HEK293T (cell line): Measurements from ENCODE around the gene KRT84.
"Not testable (repeated sequence)": the region's sequence is repeated elsewhere in the genome, so short reads cannot be mapped to it uniquely, and the experiment has no call there.

Source experiments
- CTCF ChIA-PET: fragments of 350-600 bp; formaldehyde crosslinking; extraction: SDS; loops from one replicate; lab custom pipeline; 2021; ENCODE audit warnings: antibody characterized with exemption, inconsistent platforms; lab: Yijun Ruan, JAX
- POLR2A ChIA-PET: fragments of 350-600 bp; formaldehyde crosslinking; extraction: SDS; loops from one replicate; lab custom pipeline; 2020; ENCODE audit warnings: antibody characterized with exemption, inconsistent platforms; lab: Yijun Ruan, JAX
- DNase-seq: peaks from one replicate; pipeline ENCODE4 v3.0.0; 2012; ENCODE audit warnings: mixed read lengths; ENCODE audit errors: extremely low spot score
- ARNT ChIP-seq: fragments of 450-650 bp; IDR thresholded peaks from 2 replicates; pipeline ENCODE4 v1.6.1; 2017; ENCODE audit warnings: mild to moderate bottlenecking
- BHLHE40 ChIP-seq: fragments of 450-650 bp; IDR thresholded peaks from 2 replicates; pipeline ENCODE4 v1.6.1; 2016; ENCODE audit warnings: mild to moderate bottlenecking, moderate library complexity, borderline replicate concordance
- CTBP1 ChIP-seq: fragments of 450-650 bp; IDR thresholded peaks from 2 replicates; pipeline ENCODE4 v1.6.1; 2016; ENCODE audit warnings: borderline replicate concordance
- ELF4 ChIP-seq: fragments of 450-650 bp; IDR thresholded peaks from 2 replicates; pipeline ENCODE4 v1.6.1; 2017; ENCODE audit warnings: antibody characterized with exemption
- FOXA1 ChIP-seq: fragments of 450-650 bp; IDR thresholded peaks from 2 replicates; pipeline ENCODE4 v1.6.1; 2016; ENCODE audit warnings: mild to moderate bottlenecking
- FOXK2 ChIP-seq: fragments of 450-650 bp; IDR thresholded peaks from 2 replicates; pipeline ENCODE4 v1.6.1; 2016; ENCODE audit warnings: mild to moderate bottlenecking
- FOXM1 ChIP-seq: fragments of 450-650 bp; IDR thresholded peaks from 2 replicates; pipeline ENCODE4 v1.6.1; 2017; ENCODE audit warnings: mild to moderate bottlenecking, borderline replicate concordance
- HDGF ChIP-seq: fragments of 450-650 bp; IDR thresholded peaks from 2 replicates; pipeline ENCODE4 v1.6.1; 2017; ENCODE audit warnings: antibody characterized with exemption, borderline replicate concordance
- L3MBTL2 ChIP-seq: fragments of 450-650 bp; conservative IDR thresholded peaks from 2 replicates; pipeline ENCODE4 v1.6.1; 2016; ENCODE audit warnings: mild to moderate bottlenecking
- LEF1 ChIP-seq: fragments of 450-650 bp; IDR thresholded peaks from 2 replicates; pipeline ENCODE4 v1.6.1; 2017; ENCODE audit warnings: mild to moderate bottlenecking, borderline replicate concordance
- NFRKB ChIP-seq: fragments of 450-650 bp; IDR thresholded peaks from 2 replicates; pipeline ENCODE4 v1.6.1; 2016; ENCODE audit warnings: mild to moderate bottlenecking, moderate library complexity
- PKNOX1 ChIP-seq: fragments of 450-650 bp; IDR thresholded peaks from 2 replicates; pipeline ENCODE4 v1.6.1; 2016
- SP1 ChIP-seq: fragments of 450-650 bp; IDR thresholded peaks from 2 replicates; pipeline ENCODE4 v1.6.1; 2017
- SUZ12 ChIP-seq: fragments of 450-650 bp; IDR thresholded peaks from 2 replicates; pipeline ENCODE4 v1.6.1; 2016; ENCODE audit warnings: mild to moderate bottlenecking
- TARDBP ChIP-seq: fragments of 450-650 bp; IDR thresholded peaks from 2 replicates; pipeline ENCODE4 v1.6.1; 2016
- ZNF384 ChIP-seq: fragments of 450-650 bp; IDR thresholded peaks from 2 replicates; pipeline ENCODE4 v1.6.1; 2016

Gene KRT84

GRCh38 chr12:52414936-52415335 is 29.5 kb upstream of the KRT84 start:
- TF ChIP-seq ZNF384 (no peak), ELF4 (no peak), L3MBTL2 (no peak), BHLHE40 (no peak), PKNOX1 (no peak), CTBP1 (no peak), NFRKB (no peak), LEF1 (no peak), FOXM1 (no peak), TARDBP (no peak), HDGF (no peak), SUZ12 (no peak), SP1 (no peak), FOXK2 (no peak), FOXA1 (no peak), ARNT (no peak)
- ChIA-PET CTCF (no interaction called here), POLR2A (no interaction called here)
- no peak for DNase-seq

GRCh38 chr12:52413782-52414345 is 28.4 kb upstream of the KRT84 start:
- ChIA-PET CTCF (interaction anchor here (1.5 kb wide), 1 partner anchor 22 kb away, joined by 3 read pairs; no protein-coding TSS in a partner anchor), POLR2A (no interaction called here)
- DNase-seq: no peak
- TF ChIP-seq ZNF384 (no peak), L3MBTL2 (no peak), LEF1 (no peak)

GRCh38 chr12:52413202-52413601 is 27.8 kb upstream of the KRT84 start:
- CTCF ChIA-PET: interaction anchor here (1.5 kb wide), 1 partner anchor 23 kb away, joined by 3 read pairs; no protein-coding TSS in a partner anchor
- POLR2A ChIA-PET: no interaction called here
- no peak for DNase-seq
- TF ChIP-seq BHLHE40 (no peak), TARDBP (no peak), HDGF (no peak), ARNT (no peak), FOXA1 (no peak), PKNOX1 (no peak), CTBP1 (no peak), L3MBTL2 (no peak), FOXM1 (no peak), NFRKB (no peak), LEF1 (no peak), ZNF384 (no peak)

- CTCF ChIA-PET: no interaction called here
- DNase-seq: no peak
These were observed 26.4 kb upstream of the KRT84 start for GRCh38 chr12:52411815-52412214.

GRCh38 chr12:52410589-52411248 is 25.3 kb upstream of the KRT84 start:
- DNase-seq, CTCF ChIA-PET, POLR2A ChIA-PET: not testable (repeated sequence)

More at GRCh38 chr12:52411815-52412214, 26.4 kb upstream of the KRT84 start:
- no peak for TF ChIP-seq FOXA1
- no peak for TF ChIP-seq TARDBP
- no peak for TF ChIP-seq LEF1
- TF ChIP-seq PKNOX1: no peak
- TF ChIP-seq SP1: no peak
- TF ChIP-seq BHLHE40: no peak
- POLR2A ChIA-PET: no interaction called here

- TF ChIP-seq ELF4 (no peak), FOXM1 (no peak), FOXK2 (no peak), FOXA1 (no peak), TARDBP (no peak), NFRKB (no peak), ZNF384 (no peak), BHLHE40 (no peak), HDGF (no peak), ARNT (no peak), CTBP1 (no peak), PKNOX1 (no peak), L3MBTL2 (no peak), SP1 (no peak), SUZ12 (no peak)
- ChIA-PET CTCF (no interaction called here), POLR2A (no interaction called here)
- no peak for DNase-seq
These were observed 22.5 kb upstream of the KRT84 start for GRCh38 chr12:52407918-52408317.
